HCT116 (cell line): ENCODE results near the gene IGSF23. TPM values are rescaled to one million over a fixed set of nuclear protein-coding genes. Genes with fewer than 3 reads are reported as not detected.

Experiments used
- ATAC-seq: fragments of 200-7000 bp; cut with Tn5 transposase; 2 replicates; pipeline ENCODE4 v1.9.1; 2020; ENCODE audit warnings: mild to moderate bottlenecking, moderate library complexity
- BruUV-seq: library from RNA; stranded (reverse); fragments of 400-500 nt; replicated peaks from 2 replicates; lab custom pipeline; 2021; lab: Mats Ljungman, UMichigan
- CTCF ChIA-PET: fragments of 300-600 bp; sonication (Branson Sonifier 250); formaldehyde crosslinking; loops from one replicate; lab custom pipeline; 2021; ENCODE audit warnings: antibody characterized with exemption; lab: Charles Lee
- POLR2A ChIA-PET: fragments of 300-600, 350-600 bp; sonication (Branson Sonifier 250); formaldehyde crosslinking; loops from one replicate; lab custom pipeline; 2021; ENCODE audit warnings: antibody characterized with exemption; lab: Charles Lee
- RAD21 ChIA-PET, 2 experiments: fragments of 300-600 bp; sonication (Branson Sonifier 250); formaldehyde crosslinking; loops; one replicate each; lab custom pipeline; 2023; ENCODE audit warnings: low total read pairs in 2 of 2; ENCODE audit not compliant: uncharacterized antibody in 2 of 2, unreplicated experiment in 2 of 2, low non-redundant PET in 1 of 2; lab: Charles Lee
- DNase-seq: peaks from one replicate; pipeline ENCODE4 v3.0.0-alpha.2; 2010; ENCODE audit warnings: low read depth, low spot score
- H2AFZ ChIP-seq: fragments of 200-600 bp; shearing (Covaris generic), sonication (generic); 2 replicates; pipeline ENCODE4 v1.6.1; 2017; ENCODE audit warnings: low read depth, mixed run types, mixed read lengths, antibody characterized with exemption, low read length; ENCODE audit not compliant: poor library complexity, severe bottlenecking
- H3K27ac ChIP-seq: 2 replicates; pipeline ENCODE4 v1.5.1; 2012; ENCODE audit warnings: low read depth, low read length
- H3K27me3 ChIP-seq: fragments of 200-600 bp; sonication (generic); 2 replicates; pipeline ENCODE4 v1.6.1; 2016; ENCODE audit warnings: mixed run types, low read length, mixed read lengths; ENCODE audit not compliant: insufficient read depth
- H3K36me3 ChIP-seq, 2 experiments: fragments of 200-500 bp in 1 of 2; fragments of 200-600 bp in 1 of 2; sonication (Bioruptor generic) in 1 of 2; sonication (generic) in 1 of 2; 2 replicates each; pipeline versions ENCODE4 v1.5.1 to v1.6.1; 2014 to 2016; ENCODE audit warnings: low read length in 2 of 2, inconsistent platforms in 1 of 2, mixed read lengths in 1 of 2, mixed run types in 1 of 2; ENCODE audit not compliant: insufficient read depth in 2 of 2, control insufficient read depth in 1 of 2
- H3K4me1 ChIP-seq, 2 experiments: fragments of 200-600 bp in 1 of 2; sonication (generic) in 1 of 2; 2 replicates each; pipeline versions ENCODE4 v1.5.1 to v1.6.1; 2012 to 2017; ENCODE audit warnings: low read length in 2 of 2, inconsistent platforms in 1 of 2, mild to moderate bottlenecking in 1 of 2, mixed read lengths in 1 of 2, mixed run types in 1 of 2, moderate library complexity in 1 of 2; ENCODE audit not compliant: insufficient read depth in 2 of 2, control insufficient read depth in 1 of 2
- H3K4me2 ChIP-seq: fragments of 200-600 bp; sonication (generic); 2 replicates; pipeline ENCODE4 v1.6.1; 2017; ENCODE audit warnings: mixed run types, low read length, mixed read lengths
- H3K4me3 ChIP-seq, 2 experiments: fragments of 200-600 bp in 1 of 2; sonication (generic) in 1 of 2; replicated peaks in 1 of 2; 2 replicates each; pipeline ENCODE4 v1.5.1; 2011 to 2016; ENCODE audit warnings: low read length in 2 of 2, control low read depth in 1 of 2, low read depth in 1 of 2, mild to moderate bottlenecking in 1 of 2, mixed read lengths in 1 of 2, mixed run types in 1 of 2
- H3K79me2 ChIP-seq: fragments of 200-600 bp; sonication (generic); 2 replicates; pipeline ENCODE4 v1.6.1; 2017; ENCODE audit warnings: mild to moderate bottlenecking, mixed run types, low read length, moderate library complexity, mixed read lengths; ENCODE audit not compliant: insufficient read depth
- H3K9ac ChIP-seq: fragments of 200-600 bp; sonication (generic); 2 replicates; pipeline ENCODE4 v1.6.1; 2016; ENCODE audit warnings: low read length, mixed read lengths
- H3K9me2 ChIP-seq: fragments of 200-600 bp; sonication (generic), shearing (Covaris generic); 2 replicates; pipeline ENCODE4 v1.6.1; 2017; ENCODE audit warnings: mixed run types, mild to moderate bottlenecking, moderate library complexity; ENCODE audit not compliant: insufficient read depth
- H3K9me3 ChIP-seq, 2 experiments: fragments of 200-500 bp in 1 of 2; fragments of 200-600 bp in 1 of 2; sonication (Bioruptor generic) in 1 of 2; sonication (generic) in 1 of 2; 2 replicates each; pipeline ENCODE4 v1.6.1; 2014 to 2017; ENCODE audit warnings: low read length in 2 of 2, mixed read lengths in 2 of 2, inconsistent platforms in 1 of 2, low read depth in 1 of 2, mild to moderate bottlenecking in 1 of 2, mixed run types in 1 of 2, moderate library complexity in 1 of 2; ENCODE audit not compliant: control insufficient read depth in 1 of 2, insufficient read depth in 1 of 2
- H4K20me1 ChIP-seq: fragments of 200-600 bp; sonication (generic), shearing (Covaris generic); 2 replicates; pipeline ENCODE4 v1.6.1; 2017; ENCODE audit warnings: mixed run types, mild to moderate bottlenecking, moderate library complexity; ENCODE audit not compliant: insufficient read depth
- CBX3 ChIP-seq: IDR thresholded peaks from 2 replicates; pipeline ENCODE4 v1.6.1; 2012; ENCODE audit warnings: low read depth
- CEBPB ChIP-seq: IDR thresholded peaks from 2 replicates; pipeline ENCODE4 v1.6.1; 2012; ENCODE audit warnings: low read depth
- CTCF ChIP-seq, 3 experiments: fragments of 200-600 bp in 1 of 3; sonication (generic) in 1 of 3; IDR thresholded peaks in 2 of 3; conservative IDR thresholded peaks in 1 of 3; 2 replicates each; pipeline ENCODE4 v1.5.1; 2012 to 2017; ENCODE audit warnings: low read depth in 2 of 3, low read length in 2 of 3, antibody characterized with exemption in 1 of 3, borderline replicate concordance in 1 of 3, control low read depth in 1 of 3, mild to moderate bottlenecking in 1 of 3, mixed read lengths in 1 of 3, mixed run types in 1 of 3, moderate library complexity in 1 of 3; ENCODE audit not compliant: insufficient read depth in 1 of 3
- EGR1 ChIP-seq: IDR thresholded peaks from 2 replicates; pipeline ENCODE4 v1.6.1; 2012; ENCODE audit warnings: low read depth
- ELF1 ChIP-seq: IDR thresholded peaks from 2 replicates; pipeline ENCODE4 v1.6.1; 2012; ENCODE audit warnings: low read depth, borderline replicate concordance
- EZH2 ChIP-seq: fragments of 200-600 bp; sonication (generic); IDR thresholded peaks from 2 replicates; pipeline ENCODE4 v1.6.1; 2017; ENCODE audit warnings: antibody characterized with exemption, mixed run types
- EZH2phosphoT487 ChIP-seq: fragments of 200-600 bp; IDR thresholded peaks from 2 replicates; pipeline ENCODE4 v1.6.1; 2018; ENCODE audit warnings: antibody characterized with exemption, borderline replicate concordance
- FOSL1 ChIP-seq: IDR thresholded peaks from 2 replicates; pipeline ENCODE4 v1.6.1; 2012; ENCODE audit warnings: low read depth
- JUND ChIP-seq: IDR thresholded peaks from 2 replicates; pipeline ENCODE4 v1.6.1; 2012
- MAX ChIP-seq: IDR thresholded peaks from 2 replicates; pipeline ENCODE4 v1.6.1; 2012
- POLR2A ChIP-seq: IDR thresholded peaks from 2 replicates; pipeline ENCODE4 v1.7.0; 2011; ENCODE audit warnings: borderline replicate concordance; ENCODE audit not compliant: insufficient read depth, insufficient read length; ENCODE audit errors: extremely low read depth
- RAD21 ChIP-seq: IDR thresholded peaks from 2 replicates; pipeline ENCODE4 v1.6.1; 2012; ENCODE audit warnings: low read depth, mild to moderate bottlenecking
- REST ChIP-seq: IDR thresholded peaks from 2 replicates; pipeline ENCODE4 v1.6.1; 2012; ENCODE audit warnings: low read depth
- SRF ChIP-seq: IDR thresholded peaks from 2 replicates; pipeline ENCODE4 v1.6.1; 2012; ENCODE audit warnings: low read depth
- TCF7L2 ChIP-seq: IDR thresholded peaks from 2 replicates; pipeline ENCODE4 v1.7.0; 2011; ENCODE audit warnings: borderline replicate concordance, inconsistent platforms; ENCODE audit not compliant: insufficient read depth, insufficient read length; ENCODE audit errors: extremely low read depth
- ZBTB33 ChIP-seq: IDR thresholded peaks from 2 replicates; pipeline ENCODE4 v1.6.1; 2011; ENCODE audit warnings: mild to moderate bottlenecking, low read length, moderate library complexity; ENCODE audit not compliant: insufficient replicate concordance; ENCODE audit errors: extremely low read depth
- ZFX ChIP-seq: fragments of 450-650 bp; IDR thresholded peaks from 2 replicates; pipeline ENCODE4 v1.6.1; 2017
- ZNF274 ChIP-seq: fragments of 200-500 bp; sonication (Bioruptor generic); IDR thresholded peaks from 2 replicates; pipeline ENCODE4 v1.6.1; 2014; ENCODE audit warnings: mild to moderate bottlenecking, low read depth, low read length, inconsistent platforms
- intact Hi-C: fragments of 100-400 bp; cut with micrococcal nuclease; formaldehyde crosslinking; loops from 2 replicates; pipeline ENCODE4 v1.10.0; 2022
- total RNA-seq: library from RNA; stranded (reverse); gene quantifications from one replicate; pipeline ENCODE4 v1.2.1, GENCODE V29; 2021; ENCODE audit not compliant: unreplicated experiment

IGSF23 gene
- total RNA-seq, 1 experiment from 2014 or later: not detected

GRCh38 chr19:44640518-44640917 lies 27.2 kb downstream of the IGSF23 start:
- no peak overlapping the region for H3K4me3 ChIP-seq
- CTCF ChIA-PET: interaction anchor here (1.1 kb wide), 1 partner anchor 70 kb away, joined by 5 read pairs; no protein-coding TSS in a partner anchor
- ATAC-seq: no peak
- H2AFZ ChIP-seq: no peak overlapping the region
- H3K4me2 ChIP-seq: no peak overlapping the region
- H4K20me1 ChIP-seq: no peaks in the 10 kb centered on the region
- no peaks in the 10 kb centered on the region for H3K9me2 ChIP-seq
- no TSS peak for BruUV-seq
- no peak overlapping the region for H3K27ac ChIP-seq
- H3K4me1 ChIP-seq: peaks cover 4 to 30% of the 10 kb centered on the region in 2 experiments
- no peaks in the 10 kb centered on the region for H3K9me3 ChIP-seq
- intact Hi-C loops: loop anchor here (5.0 kb wide), 1 partner anchor 53 kb away; no protein-coding TSS in a partner anchor
- H3K27me3 ChIP-seq: no peaks in the 10 kb centered on the region
- TF ChIP-seq ELF1: no peak
- TF ChIP-seq ZNF274: no peak
- no peak for TF ChIP-seq JUND
- no peak for TF ChIP-seq POLR2A
- TF ChIP-seq CEBPB: no peak
- no peak for TF ChIP-seq CBX3
- TF ChIP-seq REST: no peak
- TF ChIP-seq TCF7L2: no peak
- no peak for TF ChIP-seq RAD21
- no peak for TF ChIP-seq FOSL1
- TF ChIP-seq EZH2: no peak
- no peak for TF ChIP-seq ZBTB33
- TF ChIP-seq EGR1: no peak
- no peak for TF ChIP-seq MAX
- TF ChIP-seq SRF: no peak
- TF ChIP-seq CTCF (IDR thresholded peaks at IDR 0.05 in 2 of 3, conservative IDR thresholded peaks at IDR 0.05 in 1 of 3; ENCODE audit: borderline replicate concordance in 1 of 3, insufficient read depth in 1 of 3, low read depth in 2 of 3, low read length in 2 of 3): no peak
- TF ChIP-seq EZH2phosphoT487: no peak
- no peak for TF ChIP-seq ZFX
- TF ChIP-seq, all 23 proteins: peak for 0
- H3K79me2 ChIP-seq: peaks cover 13% of the 10 kb centered on the region
- no peaks in the 10 kb centered on the region for H3K36me3 ChIP-seq
- H3K9ac ChIP-seq: no peak overlapping the region
- no peak for DNase-seq
- RAD21 ChIA-PET: no interaction called here
- POLR2A ChIA-PET: no interaction called here
